GM23338 (cell line): ENCODE results near the gene GABPA.

Experiments
- CREB1 ChIP-seq: fragments of 250-450 bp; sonication (Bioruptor Pico); IDR thresholded peaks from 2 replicates; pipeline ENCODE4 v1.5.0; 2020; ENCODE audit warnings: low read depth, mild to moderate bottlenecking, moderate library complexity
- ETS1 ChIP-seq: IDR thresholded peaks from 2 replicates; pipeline ENCODE4 v1.6.1; 2016; ENCODE audit warnings: antibody characterized with exemption
- EZH2 ChIP-seq: fragments of 200-600 bp; sonication (generic); IDR thresholded peaks from one replicate; pipeline ENCODE4 v1.8.0; 2017; ENCODE audit warnings: antibody characterized with exemption, mild to moderate bottlenecking, low read depth; ENCODE audit not compliant: unreplicated experiment
- EZH2phosphoT487 ChIP-seq: fragments of 200-600 bp; sonication (generic); IDR thresholded peaks from one replicate; pipeline ENCODE4 v1.8.1; 2018; ENCODE audit warnings: antibody characterized with exemption; ENCODE audit not compliant: unreplicated experiment
- JUNB ChIP-seq: IDR thresholded peaks from one replicate; pipeline ENCODE4 v1.6.1; 2016; ENCODE audit warnings: antibody characterized with exemption; ENCODE audit not compliant: unreplicated experiment
- NANOG ChIP-seq: IDR thresholded peaks from 2 replicates; pipeline ENCODE4 v1.6.1; 2016; ENCODE audit warnings: antibody characterized with exemption, borderline replicate concordance
- POLR2AphosphoS5 ChIP-seq: IDR thresholded peaks from 2 replicates; pipeline ENCODE4 v1.6.1; 2016; ENCODE audit warnings: antibody characterized with exemption, low read depth
- STAT1 ChIP-seq: IDR thresholded peaks from one replicate; pipeline ENCODE4 v1.6.1; 2016; ENCODE audit warnings: antibody characterized with exemption; ENCODE audit not compliant: unreplicated experiment
- ZNF114 ChIP-seq: fragments of 250-450 bp; sonication (Bioruptor Pico); IDR thresholded peaks from 2 replicates; pipeline ENCODE4 v1.5.0; 2020; ENCODE audit warnings: mild to moderate bottlenecking, moderate library complexity
- ZNF331 ChIP-seq: fragments of 250-450 bp; sonication (Bioruptor Pico); IDR thresholded peaks from 2 replicates; pipeline ENCODE4 v1.5.0; 2020; ENCODE audit warnings: low read depth, mild to moderate bottlenecking, moderate library complexity
- ZNF462 ChIP-seq: fragments of 250-450 bp; sonication (Bioruptor Pico); IDR thresholded peaks from 2 replicates; pipeline ENCODE4 v1.5.0; 2020; ENCODE audit warnings: mild to moderate bottlenecking, moderate library complexity
- TF ChIP-seq, protein P1 (sequence below), 2 experiments: fragments of 200-600 bp in 1 of 2; sonication (generic) in 1 of 2; conservative IDR thresholded peaks; 2 replicates each; pipeline versions ENCODE4 v1.5.1 to v1.6.1; 2016 to 2017; ENCODE audit warnings: antibody characterized with exemption in 2 of 2, low read depth in 2 of 2, mild to moderate bottlenecking in 2 of 2, moderate library complexity in 1 of 2
- TF ChIP-seq, protein P2 (sequence below): IDR thresholded peaks from one replicate; pipeline ENCODE4 v1.6.1; 2018; ENCODE audit warnings: antibody characterized with exemption; ENCODE audit not compliant: unreplicated experiment

DNA sequence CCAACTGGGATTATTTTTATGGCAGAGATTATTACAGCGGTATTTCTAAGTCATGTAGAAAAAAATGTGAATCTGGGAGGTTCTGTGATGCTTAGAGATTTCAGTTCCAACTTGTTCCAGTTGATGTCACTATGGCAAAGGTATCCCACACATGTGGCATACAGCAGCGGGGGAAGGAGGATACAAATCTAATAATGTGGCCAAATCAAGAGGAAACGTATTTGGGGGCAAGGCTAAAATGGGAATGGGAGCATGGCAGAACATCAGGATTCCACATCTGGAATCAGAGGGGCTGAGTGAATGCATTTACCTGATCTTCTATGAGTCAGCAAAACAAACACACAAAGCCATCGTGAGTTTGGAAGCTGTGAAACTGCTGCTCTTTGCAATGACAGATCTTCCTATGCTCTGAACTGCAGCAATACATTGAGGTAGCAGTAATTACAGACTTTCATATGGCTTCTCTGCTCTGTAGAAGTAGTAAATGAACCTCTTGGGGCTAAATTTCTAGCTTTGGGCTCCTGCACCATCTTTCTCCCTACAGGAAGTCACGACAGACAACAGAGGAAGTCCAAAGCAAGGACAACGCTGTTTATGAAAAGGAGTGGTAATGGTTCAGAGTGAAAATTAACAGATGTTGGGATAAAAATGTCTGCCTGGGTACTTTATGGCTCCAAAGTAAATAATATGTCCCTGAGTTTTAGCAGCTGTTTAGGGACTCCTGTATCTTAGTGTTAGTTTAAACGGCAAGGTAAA, 55.5 kb downstream of the GABPA start:
- TF ChIP-seq, protein P1, sequence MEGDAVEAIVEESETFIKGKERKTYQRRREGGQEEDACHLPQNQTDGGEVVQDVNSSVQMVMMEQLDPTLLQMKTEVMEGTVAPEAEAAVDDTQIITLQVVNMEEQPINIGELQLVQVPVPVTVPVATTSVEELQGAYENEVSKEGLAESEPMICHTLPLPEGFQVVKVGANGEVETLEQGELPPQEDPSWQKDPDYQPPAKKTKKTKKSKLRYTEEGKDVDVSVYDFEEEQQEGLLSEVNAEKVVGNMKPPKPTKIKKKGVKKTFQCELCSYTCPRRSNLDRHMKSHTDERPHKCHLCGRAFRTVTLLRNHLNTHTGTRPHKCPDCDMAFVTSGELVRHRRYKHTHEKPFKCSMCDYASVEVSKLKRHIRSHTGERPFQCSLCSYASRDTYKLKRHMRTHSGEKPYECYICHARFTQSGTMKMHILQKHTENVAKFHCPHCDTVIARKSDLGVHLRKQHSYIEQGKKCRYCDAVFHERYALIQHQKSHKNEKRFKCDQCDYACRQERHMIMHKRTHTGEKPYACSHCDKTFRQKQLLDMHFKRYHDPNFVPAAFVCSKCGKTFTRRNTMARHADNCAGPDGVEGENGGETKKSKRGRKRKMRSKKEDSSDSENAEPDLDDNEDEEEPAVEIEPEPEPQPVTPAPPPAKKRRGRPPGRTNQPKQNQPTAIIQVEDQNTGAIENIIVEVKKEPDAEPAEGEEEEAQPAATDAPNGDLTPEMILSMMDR (conservative IDR thresholded peaks at IDR 0.05; ENCODE audit: low read depth in 2 of 2) = peak; percentile 56 to 61
- TF ChIP-seq EZH2phosphoT487 = no peak
- no peak for TF ChIP-seq POLR2AphosphoS5
- TF ChIP-seq, protein P2, sequence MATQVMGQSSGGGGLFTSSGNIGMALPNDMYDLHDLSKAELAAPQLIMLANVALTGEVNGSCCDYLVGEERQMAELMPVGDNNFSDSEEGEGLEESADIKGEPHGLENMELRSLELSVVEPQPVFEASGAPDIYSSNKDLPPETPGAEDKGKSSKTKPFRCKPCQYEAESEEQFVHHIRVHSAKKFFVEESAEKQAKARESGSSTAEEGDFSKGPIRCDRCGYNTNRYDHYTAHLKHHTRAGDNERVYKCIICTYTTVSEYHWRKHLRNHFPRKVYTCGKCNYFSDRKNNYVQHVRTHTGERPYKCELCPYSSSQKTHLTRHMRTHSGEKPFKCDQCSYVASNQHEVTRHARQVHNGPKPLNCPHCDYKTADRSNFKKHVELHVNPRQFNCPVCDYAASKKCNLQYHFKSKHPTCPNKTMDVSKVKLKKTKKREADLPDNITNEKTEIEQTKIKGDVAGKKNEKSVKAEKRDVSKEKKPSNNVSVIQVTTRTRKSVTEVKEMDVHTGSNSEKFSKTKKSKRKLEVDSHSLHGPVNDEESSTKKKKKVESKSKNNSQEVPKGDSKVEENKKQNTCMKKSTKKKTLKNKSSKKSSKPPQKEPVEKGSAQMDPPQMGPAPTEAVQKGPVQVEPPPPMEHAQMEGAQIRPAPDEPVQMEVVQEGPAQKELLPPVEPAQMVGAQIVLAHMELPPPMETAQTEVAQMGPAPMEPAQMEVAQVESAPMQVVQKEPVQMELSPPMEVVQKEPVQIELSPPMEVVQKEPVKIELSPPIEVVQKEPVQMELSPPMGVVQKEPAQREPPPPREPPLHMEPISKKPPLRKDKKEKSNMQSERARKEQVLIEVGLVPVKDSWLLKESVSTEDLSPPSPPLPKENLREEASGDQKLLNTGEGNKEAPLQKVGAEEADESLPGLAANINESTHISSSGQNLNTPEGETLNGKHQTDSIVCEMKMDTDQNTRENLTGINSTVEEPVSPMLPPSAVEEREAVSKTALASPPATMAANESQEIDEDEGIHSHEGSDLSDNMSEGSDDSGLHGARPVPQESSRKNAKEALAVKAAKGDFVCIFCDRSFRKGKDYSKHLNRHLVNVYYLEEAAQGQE = no peak
- no peak for TF ChIP-seq EZH2
- no peak for TF ChIP-seq JUNB
- no peak for TF ChIP-seq CREB1 (CRISPR knock-in tag)
- TF ChIP-seq STAT1 = no peak
- no peak for TF ChIP-seq NANOG
- no peak for TF ChIP-seq ZNF114 (CRISPR knock-in tag)
- no peak for TF ChIP-seq ETS1
- TF ChIP-seq ZNF331 = no peak
- no peak for TF ChIP-seq ZNF462 (CRISPR knock-in tag)
